ENCODE results near the gene COA5.

COA5 gene

GRCh38 chr2:98572211-98572610 is 36.1 kb downstream of the COA5 start:
- no peak for DNase-seq

DNA sequence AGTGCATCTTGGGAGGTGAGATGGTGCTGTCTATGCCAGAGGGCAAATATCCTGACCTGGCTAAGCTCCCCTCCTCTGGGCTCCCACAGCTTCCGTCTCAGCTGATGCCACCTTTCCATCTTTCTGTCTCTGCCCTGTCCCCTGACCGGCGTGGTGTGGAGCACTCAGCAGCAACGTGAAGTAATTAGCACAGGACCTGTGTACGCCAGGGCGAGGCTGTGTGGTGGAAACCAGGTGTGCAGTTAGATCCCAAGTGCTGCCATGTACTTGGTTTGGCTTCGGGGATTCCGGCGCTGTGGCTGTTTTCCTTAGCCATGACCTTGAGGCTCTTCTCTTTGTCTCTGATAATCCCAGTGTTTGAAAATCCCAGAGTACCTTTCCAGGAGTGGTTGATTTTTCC is 36.5 kb downstream of the COA5 start:
- DNase-seq = no peak

DNA sequence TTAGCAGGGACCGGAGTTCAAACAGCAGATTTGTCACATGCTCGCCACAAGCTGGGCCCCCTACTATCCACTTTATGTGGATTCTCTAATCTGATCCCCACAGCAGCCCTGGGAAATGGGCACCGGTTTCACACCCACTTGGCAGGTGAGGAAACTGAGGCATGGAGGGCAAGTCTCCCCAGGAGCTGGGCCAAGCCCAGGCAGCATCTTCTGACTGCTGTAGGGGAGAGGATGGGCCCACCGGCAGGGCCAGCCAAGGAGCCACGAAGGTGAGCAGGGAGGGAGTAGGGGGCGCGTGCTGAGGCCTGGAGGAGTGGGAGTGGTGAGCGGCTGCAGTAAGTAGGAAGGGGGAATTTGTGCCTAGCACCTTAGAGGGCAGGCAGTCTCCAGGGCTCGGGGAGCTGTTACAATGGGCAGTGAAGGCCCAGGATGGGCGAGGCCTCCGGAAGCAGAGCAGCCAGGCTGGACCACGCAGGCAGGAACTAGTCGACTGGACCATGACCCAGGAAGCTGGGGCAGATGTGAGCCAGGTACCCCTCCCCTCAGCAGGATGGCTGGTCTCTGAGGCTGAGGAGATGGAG is 37.1 kb downstream of the COA5 start:
- no peak for DNase-seq

DNA sequence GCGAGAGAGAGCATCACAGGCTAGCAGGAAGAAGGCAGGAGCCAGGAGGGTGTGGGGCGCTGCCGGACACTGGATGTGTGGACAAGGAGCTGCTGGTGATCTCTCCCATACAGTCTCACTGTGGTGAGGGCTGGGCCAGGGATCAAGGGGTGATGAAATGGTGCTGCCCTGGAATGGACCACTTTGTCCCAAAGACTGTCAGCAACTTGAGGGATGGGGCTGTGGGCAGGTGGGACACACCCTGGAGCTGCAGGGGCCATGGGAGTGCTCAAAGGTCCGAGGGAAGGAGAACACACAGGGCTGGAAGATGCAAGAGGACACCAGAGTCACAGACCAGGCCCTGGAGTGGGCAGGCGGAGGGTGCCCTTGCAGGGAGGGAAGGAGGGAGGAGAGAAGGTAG is 38.0 kb downstream of the COA5 start:
- no peak for DNase-seq

- DNase-seq = no peak
Observed at GRCh38 chr2:98569915-98570314, 38.4 kb downstream of the COA5 start.

GRCh38 chr2:98569197-98569793 is 39.0 kb downstream of the COA5 start:
- peak in 10 of 51 donors; percentile 4 to 45 (median 14) for DNase-seq

- no peak for DNase-seq
Observed at GRCh38 chr2:98568161-98568956, 40.0 kb downstream of the COA5 start.

- no peak for DNase-seq
Observed at GRCh38 chr2:98565941-98566340, 42.4 kb downstream of the COA5 start.

GRCh38 chr2:98565286-98565860 is 42.9 kb downstream of the COA5 start:
- DNase-seq = peak in 1 of 51 donors; percentile 33

GRCh38 chr2:98564541-98565132 is 43.7 kb downstream of the COA5 start:
- DNase-seq = no peak

DNA sequence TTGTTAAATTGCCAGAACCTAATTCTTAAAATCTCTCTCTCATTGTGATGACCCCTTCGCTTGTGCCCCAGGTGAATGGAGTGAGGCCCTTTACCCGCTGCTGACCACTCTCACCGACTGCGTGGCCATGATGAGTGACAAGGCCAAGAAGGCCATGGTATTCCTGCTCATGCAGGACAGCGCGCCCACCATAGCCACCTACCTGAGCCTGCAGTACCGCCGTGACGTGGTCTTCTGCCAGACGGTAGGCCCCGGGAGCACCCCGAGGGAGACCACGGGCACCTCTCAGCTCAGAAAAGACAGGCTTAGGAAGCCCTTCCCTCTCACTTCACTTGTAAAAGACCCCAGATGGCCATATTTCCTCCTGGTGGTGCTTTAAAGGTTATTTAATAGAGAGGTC is 44.9 kb downstream of the COA5 start:
- DNase-seq = no peak

DNA sequence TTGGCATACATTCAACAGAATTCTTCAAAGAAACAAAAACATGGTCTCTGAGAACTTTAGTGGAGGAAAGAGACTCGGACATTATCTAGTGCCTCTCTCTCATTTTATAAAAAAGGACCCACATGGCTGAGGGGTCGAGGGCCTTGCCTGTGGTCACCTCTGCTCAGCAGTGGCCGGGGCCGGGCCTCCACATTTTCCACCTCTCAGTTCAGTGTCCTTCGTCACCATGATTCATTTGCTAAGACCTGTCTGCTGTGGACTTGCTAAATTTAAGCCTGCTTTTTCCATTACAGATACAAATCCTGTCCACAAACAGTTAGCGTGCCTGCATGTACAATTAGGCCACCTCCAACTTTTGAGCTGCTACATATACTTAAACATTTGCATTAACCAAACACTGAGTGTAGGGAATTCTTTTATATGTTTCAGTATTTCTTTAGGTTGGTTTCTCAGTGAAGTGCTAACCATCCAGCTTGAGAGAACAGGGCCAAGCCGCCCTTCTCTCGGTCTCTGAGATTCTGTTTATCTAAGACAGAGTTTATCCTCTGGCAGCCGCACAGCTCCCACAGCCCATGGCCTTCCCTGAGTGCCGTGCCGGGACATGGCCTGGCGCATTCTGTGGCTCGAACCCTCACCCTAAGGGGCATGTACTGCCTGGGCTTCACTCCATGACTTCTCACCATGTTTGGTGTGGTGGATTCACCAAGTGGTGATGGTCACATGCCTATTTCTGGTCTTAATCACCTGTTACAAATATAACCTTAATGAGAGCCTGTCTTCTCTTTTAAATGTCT is 46.2 kb downstream of the COA5 start:
- DNase-seq = no peak

DNA sequence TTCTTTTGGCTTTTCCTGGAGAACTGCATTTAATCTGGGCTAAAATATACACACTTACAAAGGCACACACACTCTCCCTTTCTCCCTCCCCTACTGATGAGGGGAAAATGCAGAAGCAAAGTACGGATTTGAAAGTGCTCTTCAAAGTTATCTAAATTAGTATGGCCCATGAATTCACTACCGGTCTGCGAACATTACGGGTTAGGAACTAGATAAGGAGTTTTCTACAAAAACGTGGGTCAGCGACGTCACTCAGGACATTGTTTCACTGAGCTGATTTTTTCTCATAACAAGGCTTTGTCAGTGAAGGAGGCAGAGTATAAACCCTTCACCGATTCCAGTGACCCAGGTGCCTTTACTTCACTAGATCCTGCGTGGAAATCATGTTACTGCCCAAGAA is 47.3 kb downstream of the COA5 start:
- no peak for DNase-seq

DNA sequence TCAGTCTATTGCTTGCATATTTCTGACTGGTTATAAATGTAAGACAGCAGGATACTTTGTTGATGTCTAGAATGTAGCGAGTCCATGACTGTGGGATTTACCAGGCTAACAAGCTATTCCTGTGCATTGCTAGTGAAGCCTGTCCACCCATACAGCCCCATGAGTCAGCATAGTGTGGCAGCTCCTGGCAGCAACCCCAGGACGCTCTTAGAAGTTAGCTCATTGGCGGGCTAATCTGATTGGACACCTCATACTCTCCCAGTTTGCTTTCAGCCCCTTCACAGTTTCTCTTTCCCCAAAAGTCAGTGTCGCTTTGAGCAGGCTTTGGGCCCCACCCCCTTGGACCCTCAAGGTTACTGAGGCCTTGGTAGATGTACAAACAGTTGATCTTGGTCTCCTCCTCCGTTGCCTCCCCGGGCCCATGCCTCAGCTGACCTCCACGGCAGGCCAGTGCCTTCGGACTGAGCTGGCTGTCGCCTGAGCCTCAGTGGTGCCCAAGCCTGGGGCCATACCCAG is 48.0 kb downstream of the COA5 start:
- DNase-seq = no peak

GRCh38 chr2:98559581-98559980 is 48.7 kb downstream of the COA5 start:
- no peak for DNase-seq

DNA sequence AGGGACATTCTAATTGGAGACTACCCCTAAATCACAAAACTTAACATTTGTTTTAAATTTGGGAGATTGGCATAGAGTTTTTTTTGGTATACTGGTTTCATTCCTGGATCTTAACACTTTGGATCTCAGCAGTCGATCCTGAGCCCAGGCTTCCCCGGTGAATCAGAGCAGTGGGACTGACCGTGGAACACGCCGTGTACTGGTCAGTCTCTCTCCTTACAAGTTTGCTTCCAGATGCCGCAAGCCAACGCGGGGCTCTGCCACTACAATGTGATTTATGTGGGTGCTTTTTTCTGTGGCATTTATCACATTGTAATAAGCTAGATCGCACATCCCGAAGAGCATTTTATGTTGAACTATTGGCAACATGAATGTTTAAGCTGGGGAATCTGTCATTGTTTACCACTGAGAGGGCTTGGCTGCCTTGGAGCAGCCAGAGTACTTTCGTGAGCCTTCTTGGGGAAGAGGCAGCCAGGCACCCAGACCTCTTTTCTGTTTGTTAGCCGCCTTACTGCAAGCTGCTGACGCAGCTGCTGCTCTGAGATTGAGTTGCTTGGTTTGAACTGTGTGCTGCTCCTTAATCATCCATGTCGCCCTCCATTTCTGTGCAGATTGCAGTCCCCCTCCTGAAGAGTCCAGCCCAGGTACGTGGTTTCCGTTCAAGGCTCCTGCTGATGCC is 49.3 kb downstream of the COA5 start:
- no peak for DNase-seq

DNA sequence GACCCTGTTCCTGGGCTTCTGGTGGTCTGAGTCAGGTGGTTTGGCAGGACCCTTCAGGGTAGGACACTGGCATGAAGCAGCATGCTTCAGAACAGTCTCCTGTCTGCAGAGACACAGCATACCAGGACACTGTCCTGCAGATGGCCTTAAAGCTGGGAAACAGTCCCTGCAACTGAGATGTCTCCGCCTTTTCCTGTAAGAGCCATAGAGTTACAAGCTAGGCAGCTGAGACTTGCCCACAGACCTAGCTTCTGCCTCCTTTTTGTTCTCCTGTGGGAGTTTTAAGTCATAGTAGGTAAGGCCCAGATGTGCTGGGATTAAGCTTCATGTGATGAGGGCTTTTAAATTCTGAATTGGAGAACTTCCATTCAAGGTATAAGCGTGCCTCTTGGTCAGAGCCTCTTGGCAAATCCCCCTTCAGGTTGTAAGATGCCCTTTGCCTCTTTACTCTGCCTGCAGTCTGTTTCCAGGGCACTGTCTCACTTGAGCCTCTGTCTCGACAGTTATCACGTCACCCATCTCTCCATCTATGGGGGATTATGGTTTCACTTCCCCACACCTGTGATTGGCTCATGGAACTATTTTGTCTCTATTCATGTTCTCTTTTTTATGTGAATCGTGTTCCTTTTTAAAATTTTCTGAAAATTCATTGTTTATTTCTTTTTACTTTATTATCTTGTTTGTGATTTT is 51.8 kb downstream of the COA5 start:
- DNase-seq = no peak

DNA sequence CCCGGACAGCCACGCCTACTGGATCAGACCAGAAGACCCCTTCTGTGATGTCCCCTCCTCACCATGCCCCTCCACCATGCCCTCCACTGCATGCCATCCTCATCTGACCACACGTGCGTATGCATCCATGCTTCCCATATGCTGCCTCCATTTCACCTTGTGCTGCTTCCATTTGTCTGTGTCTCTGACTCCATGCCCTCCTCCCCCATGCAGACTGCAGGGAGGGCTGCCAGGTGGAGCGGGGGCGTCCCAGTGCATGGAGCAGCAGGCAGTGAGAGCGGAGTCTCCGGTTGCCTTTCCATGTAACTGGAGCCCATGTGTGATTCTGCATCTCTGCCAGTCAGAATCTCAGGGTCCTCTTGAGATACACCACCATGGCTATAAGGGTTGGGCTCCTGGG is 52.6 kb downstream of the COA5 start:
- DNase-seq = no peak

GRCh38 chr2:98554116-98554861 is 54.0 kb downstream of the COA5 start:
- no peak for DNase-seq

All from hypothalamus (tissue), 51 donors.